Ishikawa (cell line): ENCODE results near the gene WFDC10A.

Source experiments
- CEBPB ChIP-seq: IDR thresholded peaks from 2 replicates; pipeline ENCODE4 v1.6.1; 2012
- EGR1 ChIP-seq: IDR thresholded peaks from 2 replicates; pipeline ENCODE4 v1.6.1; 2012
- EP300 ChIP-seq: IDR thresholded peaks from 2 replicates; pipeline ENCODE4 v1.6.1; 2012; ENCODE audit warnings: borderline replicate concordance
- FOXM1 ChIP-seq: IDR thresholded peaks from 2 replicates; pipeline ENCODE4 v1.6.1; 2012; ENCODE audit warnings: low read depth, borderline replicate concordance
- TAF1 ChIP-seq: IDR thresholded peaks from 2 replicates; pipeline ENCODE4 v1.6.1; 2012; ENCODE audit warnings: low read depth, mild to moderate bottlenecking
- TCF12 ChIP-seq: IDR thresholded peaks from 2 replicates; pipeline ENCODE4 v1.6.1; 2012; ENCODE audit warnings: low read depth
- ZBTB7A ChIP-seq: IDR thresholded peaks from 2 replicates; pipeline ENCODE4 v1.6.1; 2012; ENCODE audit warnings: low read depth
- TF ChIP-seq, protein P1 (sequence below): IDR thresholded peaks from 2 replicates; pipeline ENCODE4 v1.6.1; 2012; ENCODE audit warnings: low read depth, mild to moderate bottlenecking

DNA sequence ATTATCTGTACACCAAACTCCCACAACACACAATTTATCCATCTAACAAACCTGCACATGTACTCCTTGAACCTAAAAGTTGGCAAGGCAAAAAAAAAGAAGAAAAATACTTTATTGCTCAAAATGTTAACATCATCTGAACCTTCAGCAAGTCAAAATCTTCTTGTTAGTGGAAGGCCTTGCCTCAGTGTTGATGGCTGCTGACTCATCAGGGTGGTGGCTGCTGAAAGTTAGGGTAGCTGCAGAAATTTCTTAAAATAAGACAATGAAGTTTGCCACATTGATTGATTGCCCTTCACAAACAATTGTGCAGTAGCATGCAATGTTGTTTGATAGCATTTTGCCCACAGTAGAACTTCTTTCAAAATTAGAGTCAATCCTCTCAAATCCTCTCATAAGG lies 43.2 kb downstream of the WFDC10A start:
- TF ChIP-seq, protein P1, sequence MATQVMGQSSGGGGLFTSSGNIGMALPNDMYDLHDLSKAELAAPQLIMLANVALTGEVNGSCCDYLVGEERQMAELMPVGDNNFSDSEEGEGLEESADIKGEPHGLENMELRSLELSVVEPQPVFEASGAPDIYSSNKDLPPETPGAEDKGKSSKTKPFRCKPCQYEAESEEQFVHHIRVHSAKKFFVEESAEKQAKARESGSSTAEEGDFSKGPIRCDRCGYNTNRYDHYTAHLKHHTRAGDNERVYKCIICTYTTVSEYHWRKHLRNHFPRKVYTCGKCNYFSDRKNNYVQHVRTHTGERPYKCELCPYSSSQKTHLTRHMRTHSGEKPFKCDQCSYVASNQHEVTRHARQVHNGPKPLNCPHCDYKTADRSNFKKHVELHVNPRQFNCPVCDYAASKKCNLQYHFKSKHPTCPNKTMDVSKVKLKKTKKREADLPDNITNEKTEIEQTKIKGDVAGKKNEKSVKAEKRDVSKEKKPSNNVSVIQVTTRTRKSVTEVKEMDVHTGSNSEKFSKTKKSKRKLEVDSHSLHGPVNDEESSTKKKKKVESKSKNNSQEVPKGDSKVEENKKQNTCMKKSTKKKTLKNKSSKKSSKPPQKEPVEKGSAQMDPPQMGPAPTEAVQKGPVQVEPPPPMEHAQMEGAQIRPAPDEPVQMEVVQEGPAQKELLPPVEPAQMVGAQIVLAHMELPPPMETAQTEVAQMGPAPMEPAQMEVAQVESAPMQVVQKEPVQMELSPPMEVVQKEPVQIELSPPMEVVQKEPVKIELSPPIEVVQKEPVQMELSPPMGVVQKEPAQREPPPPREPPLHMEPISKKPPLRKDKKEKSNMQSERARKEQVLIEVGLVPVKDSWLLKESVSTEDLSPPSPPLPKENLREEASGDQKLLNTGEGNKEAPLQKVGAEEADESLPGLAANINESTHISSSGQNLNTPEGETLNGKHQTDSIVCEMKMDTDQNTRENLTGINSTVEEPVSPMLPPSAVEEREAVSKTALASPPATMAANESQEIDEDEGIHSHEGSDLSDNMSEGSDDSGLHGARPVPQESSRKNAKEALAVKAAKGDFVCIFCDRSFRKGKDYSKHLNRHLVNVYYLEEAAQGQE, result no peak
- TF ChIP-seq EGR1 (no peak), EP300 (no peak), ZBTB7A (no peak), CEBPB (no peak), FOXM1 (no peak), TAF1 (no peak), TCF12 (no peak)
